EH (cell line): ENCODE measurements around the gene HTT.

Experiments used
- DNase-seq: peaks from one replicate; pipeline ENCODE4 v3.0.0-alpha.2; 2015; ENCODE audit warnings: low read depth

Gene HTT

DNA sequence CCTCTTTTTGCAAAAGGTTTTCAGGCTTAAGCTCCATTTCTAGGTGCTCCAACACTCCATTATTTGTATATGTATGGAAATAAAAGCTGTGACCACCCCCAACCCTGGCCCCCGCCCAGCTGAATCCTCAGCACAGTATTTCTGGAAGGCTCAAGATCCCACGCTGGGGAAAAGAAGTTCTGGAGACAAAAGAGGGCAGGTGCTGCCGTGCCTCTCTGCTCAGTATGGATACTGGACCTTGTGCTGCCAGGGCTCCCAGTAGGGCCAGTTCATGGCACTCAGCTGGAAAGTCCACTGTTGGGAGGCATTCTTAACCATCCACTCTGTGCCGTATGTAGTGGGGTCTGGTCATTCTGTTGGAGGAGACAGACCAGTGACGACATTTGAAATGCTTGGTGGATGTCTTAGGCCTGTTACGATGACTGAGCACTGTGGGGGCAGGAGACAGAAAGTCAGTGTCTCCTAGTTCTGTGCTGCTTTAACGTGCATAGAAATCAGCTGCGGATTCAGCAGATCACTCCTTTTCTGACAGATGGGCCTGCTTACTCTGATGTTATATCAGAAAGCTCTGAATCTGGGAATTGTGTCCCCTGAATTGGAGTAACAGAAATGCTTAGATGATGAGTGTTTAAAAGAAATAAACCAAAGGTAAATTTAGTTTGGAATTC lies 126.1 kb downstream of the HTT start:
- no peak for DNase-seq

DNA sequence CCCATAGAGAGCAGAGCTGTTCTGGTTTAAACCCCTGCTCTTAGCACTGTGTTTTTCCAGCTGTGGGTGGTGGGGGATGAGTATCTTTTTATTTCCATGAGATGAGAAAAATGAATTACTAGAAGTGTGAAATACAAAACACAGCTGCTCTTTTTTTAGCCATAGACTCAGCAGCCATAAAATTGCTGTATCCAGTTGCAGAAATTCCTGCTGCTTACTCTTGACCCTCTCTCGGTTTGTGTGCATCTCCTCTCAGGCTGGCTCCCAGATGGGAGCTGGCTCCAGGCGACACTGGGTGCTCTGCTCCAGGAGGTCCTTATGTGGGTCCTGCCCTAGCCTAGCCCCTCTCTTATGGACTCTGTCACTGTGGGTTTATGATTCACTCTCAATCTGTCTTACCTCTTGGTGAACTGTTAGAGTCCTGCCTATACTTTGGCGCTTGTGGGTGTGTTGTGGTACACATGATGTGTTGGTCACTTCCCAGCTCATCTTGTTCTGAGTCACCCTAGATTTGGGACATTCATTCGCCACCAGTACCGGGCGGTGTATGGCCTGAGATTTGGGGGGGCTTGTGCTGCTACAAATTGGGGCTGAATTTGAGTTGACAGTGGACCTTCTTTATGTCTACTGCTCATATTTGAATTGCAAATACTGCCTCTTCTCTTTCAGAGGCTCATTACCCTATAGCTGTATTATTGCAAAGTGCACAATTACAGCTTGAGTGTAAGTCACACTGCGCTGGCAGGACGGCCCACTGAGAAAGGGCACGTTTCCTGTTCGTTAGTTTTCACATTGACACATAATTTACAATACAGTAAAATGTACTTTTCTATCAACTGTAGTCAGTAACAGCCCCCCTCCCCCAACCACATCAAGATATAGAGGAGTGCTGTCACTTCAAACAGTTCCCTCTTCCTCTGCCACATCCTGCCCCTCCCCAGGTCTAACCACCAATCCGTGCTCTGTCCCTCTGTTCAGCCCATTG lies 127.5 kb downstream of the HTT start:
- peak; percentile 30 for DNase-seq

DNA sequence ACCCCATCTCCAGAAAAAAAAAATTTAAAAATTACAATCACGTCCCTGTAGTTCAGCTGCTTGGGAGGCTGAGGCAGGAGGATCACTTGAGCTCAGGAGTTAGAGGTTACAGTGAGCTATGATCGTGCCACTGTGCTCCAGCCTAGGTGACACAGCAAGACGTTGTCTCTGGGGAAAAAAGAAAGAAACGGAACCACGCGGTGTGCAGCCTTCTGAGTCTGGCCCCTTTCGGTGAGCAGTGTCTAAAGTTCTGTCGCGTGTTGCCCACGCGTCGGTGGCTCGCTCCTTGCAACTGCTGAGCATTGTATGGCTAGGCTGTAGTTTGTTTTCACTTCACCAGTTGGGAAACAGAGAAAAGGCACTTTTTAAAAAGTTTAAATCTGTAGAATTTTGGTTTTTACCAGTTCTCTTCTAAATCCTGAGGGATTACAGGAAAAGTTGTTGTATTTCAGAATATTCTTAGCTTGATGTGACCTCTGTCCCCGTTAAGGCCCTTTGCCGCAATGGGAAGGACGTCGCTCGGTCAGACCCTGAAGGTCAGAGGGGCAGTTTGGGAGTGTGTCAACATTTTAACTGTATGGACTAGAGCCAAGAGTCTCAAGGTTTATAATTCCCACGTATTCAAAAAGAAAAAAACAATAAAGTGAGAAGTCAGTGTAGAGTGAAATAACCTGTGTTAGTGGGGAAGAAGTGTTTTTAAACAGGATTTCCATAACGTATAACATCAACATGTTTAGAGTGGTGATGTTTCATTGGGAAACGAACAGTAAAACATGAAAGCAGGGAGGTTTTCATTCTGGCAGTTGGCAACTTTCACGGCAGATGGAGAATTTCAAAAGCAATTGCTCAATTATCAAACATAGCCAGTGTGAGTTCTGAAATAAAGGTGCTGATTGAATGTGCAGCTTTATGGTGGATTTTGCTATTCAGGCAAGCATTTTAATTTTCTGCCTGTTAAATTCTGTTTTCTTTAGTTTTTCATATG lies 128.6 kb downstream of the HTT start:
- DNase-seq: no peak

DNA sequence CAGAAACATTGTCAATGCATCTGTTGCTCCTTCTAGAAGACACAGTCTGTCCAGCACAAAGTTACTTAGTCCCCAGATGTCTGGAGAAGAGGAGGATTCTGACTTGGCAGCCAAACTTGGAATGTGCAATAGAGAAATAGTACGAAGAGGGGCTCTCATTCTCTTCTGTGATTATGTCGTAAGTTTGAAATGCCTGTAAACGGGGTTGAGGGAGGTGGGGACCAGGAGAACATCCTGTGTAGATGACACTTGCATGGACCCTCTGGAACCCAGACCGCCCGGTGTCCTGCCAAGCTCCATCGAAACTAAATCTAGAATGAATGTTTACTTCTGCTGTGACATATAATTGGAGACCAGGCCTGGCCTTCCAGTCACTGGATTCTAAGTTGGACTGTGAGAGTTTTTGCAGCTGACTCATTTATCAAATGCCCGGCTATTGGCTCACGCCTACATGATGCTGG lies 129.5 kb downstream of the HTT start:
- peak; percentile 76 for DNase-seq

DNA sequence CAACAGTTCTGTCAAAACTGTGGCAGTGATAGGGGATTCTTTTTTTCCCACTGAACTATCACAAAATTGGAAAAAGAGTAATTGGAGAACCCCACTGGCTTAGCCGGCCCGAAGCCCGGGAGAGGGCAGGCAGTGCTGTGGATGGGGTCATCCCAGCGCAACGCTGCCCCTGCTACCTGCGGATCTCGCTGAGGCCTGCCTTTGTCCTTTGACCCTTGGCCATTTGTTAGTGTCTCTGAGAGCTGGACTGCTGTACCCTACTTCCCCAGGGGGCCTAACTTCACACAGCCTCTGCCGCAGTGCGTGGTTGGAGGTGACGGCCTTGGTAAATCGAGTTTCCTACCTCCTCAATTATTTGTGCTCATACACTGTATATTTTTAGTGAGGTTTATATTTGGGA lies 131.5 kb downstream of the HTT start:
- no peak for DNase-seq

DNA sequence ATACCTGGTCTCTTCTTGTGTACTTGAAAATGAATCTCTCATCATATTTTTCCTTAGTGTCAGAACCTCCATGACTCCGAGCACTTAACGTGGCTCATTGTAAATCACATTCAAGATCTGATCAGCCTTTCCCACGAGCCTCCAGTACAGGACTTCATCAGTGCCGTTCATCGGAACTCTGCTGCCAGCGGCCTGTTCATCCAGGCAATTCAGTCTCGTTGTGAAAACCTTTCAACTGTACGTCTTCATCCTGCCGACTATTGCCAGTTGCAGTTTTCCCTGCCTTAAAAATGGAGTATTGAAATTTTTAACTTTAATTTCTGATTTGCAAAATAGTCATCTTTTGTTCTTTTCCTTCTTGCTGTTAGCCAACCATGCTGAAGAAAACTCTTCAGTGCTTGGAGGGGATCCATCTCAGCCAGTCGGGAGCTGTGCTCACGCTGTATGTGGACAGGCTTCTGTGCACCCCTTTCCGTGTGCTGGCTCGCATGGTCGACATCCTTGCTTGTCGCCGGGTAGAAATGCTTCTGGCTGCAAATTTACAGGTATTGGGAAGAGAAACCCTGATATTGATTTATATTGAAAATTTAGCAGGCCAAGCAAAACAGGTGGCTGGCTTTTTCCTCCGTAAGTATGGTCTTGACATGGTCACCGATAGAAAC lies 132.1 kb downstream of the HTT start:
- no peak for DNase-seq

DNA sequence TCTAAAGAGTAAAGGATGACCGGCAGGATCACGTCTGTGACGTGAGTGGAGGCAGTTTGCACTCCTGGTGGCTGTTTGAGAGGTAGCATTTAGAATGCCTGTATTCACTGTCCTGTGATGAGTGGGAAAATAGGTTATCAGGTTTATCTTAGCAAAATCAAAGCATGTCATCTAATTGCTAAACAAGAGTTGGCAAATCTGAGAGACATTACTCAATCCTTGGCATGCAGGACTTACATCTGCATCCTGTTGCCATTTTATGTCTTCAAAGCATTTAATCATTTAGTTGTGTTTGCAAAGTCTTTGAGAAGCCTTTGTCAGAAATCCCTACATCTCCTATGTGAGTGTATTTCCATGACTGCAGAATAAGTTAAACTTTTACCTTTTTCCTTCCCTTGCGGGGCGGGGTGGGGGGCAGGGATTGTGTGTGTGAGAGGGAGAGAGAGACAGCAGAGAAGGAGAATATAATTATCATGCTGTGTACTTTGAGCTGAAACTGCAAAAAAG lies 133.1 kb downstream of the HTT start:
- peak; percentile 61 for DNase-seq

DNA sequence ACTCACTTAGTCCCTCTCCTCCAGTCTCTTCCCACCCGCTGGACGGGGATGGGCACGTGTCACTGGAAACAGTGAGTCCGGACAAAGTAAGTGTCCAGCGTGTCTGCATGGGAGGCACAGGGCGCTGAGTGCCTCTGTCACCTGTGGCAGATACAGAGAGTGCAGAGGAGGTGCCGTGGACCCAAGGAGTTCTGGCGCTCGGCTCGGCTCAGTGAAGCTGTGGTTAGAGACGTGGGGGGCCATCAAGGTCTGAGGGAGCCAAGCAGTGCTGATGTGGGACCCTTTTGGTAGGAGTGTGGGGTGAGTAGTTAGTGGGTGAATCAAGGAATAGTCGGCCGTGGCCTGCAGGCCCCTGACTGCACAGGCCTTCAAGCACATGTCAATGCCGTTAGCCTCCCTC lies 134.3 kb downstream of the HTT start:
- no peak for DNase-seq

DNA sequence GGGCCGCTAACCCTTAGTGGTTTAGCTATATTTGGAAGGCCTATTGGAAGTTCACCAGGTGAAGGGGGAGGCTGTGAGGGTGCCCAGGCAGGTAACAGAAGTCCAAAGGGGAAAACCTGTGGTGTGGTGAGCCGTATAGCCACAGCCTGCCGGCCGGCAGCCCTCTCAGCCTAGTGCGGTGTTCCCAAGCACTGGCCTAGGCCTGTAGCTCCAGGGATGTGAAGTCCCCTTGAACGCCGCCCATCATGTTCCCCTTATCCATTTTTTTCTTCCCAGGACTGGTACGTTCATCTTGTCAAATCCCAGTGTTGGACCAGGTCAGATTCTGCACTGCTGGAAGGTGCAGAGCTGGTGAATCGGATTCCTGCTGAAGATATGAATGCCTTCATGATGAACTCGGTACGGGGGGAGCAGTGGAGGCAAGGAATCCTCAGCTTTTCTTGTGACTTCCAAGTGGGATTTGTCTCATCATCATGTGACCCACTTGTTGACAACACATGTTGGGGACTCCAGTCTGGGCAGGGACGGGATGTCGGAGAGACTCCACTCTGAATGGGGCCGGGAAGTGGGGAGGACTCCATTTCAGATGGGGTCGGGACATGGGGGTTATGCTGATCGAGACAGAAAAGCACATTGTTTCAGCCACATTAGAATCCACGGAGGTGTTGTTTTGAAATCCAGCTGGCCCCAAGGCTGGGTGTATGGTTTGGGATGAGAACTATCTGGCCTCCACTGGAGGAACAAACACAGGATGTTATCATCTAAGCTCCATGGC lies 135.3 kb downstream of the HTT start:
- DNase-seq: no peak

DNA sequence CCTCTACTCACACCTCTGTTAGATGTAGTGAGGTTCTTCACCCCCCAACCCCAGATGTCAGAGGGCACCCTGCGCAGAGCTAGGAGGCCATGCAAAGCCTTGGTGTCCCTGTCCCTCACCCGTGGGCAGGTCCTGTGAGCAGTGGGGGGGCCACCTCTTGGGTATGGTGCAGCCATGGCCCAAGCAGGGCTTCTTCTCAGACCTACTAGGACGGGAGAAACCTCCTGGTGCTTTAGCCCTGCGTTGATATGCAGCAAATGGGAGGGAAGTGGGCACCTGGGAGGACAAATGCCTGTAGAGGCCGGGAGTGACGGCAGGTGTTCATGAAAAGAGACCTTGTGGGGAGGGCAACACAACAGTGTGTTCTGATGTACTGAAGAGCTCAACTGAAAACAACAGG lies 136.0 kb downstream of the HTT start:
- DNase-seq: no peak

DNA sequence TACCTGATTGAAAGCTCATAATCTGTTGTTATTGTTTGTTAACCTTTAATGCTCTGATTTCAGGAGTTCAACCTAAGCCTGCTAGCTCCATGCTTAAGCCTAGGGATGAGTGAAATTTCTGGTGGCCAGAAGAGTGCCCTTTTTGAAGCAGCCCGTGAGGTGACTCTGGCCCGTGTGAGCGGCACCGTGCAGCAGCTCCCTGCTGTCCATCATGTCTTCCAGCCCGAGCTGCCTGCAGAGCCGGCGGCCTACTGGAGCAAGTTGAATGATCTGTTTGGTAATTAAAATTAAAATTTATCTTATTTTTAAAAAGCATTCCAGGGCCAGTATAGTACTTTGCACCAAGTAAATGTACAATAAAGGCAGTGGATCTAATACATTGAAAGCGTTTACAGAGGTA lies 137.4 kb downstream of the HTT start:
- no peak for DNase-seq

DNA sequence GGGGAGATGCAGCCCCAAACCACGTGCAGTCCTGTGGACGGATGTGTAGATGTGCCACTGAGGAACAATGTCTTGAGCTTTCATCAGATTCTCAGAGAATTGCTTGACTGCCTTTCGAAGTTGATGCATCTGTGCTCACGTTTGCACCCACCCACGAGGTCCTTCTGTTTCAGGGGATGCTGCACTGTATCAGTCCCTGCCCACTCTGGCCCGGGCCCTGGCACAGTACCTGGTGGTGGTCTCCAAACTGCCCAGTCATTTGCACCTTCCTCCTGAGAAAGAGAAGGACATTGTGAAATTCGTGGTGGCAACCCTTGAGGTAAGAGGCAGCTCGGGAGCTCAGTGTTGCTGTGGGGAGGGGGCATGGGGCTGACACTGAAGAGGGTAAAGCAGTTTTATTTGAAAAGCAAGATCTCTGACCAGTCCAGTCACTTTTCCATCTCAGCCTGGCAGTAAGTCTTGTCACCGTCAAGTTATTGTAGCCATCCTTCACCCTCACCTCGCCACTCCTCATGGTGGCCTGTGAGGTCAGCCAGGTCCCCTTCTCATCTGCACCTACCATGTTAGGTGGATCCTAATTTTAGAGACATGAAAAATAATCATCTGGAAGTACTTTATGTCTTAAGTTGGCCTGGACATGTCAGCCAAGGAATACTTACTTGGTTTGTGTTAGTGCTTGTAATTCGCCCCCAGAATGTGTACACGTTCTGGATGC lies 138.1 kb downstream of the HTT start:
- DNase-seq: no peak

DNA sequence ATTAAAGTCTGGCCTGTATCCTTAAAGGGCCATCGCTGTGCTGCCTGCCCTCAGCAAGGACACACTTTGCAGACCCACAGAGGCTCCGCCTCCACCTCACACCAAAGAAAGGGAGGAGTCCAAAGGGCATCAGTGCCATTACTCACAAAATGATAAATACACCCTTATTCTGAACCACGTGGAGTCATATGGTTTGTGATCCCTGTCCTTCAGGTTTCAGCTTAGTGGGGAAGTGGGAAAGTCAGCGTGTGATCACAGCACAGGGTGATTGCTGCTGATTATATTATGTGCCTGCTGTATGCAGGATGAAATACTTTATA lies 138.6 kb downstream of the HTT start:
- DNase-seq: no peak

DNA sequence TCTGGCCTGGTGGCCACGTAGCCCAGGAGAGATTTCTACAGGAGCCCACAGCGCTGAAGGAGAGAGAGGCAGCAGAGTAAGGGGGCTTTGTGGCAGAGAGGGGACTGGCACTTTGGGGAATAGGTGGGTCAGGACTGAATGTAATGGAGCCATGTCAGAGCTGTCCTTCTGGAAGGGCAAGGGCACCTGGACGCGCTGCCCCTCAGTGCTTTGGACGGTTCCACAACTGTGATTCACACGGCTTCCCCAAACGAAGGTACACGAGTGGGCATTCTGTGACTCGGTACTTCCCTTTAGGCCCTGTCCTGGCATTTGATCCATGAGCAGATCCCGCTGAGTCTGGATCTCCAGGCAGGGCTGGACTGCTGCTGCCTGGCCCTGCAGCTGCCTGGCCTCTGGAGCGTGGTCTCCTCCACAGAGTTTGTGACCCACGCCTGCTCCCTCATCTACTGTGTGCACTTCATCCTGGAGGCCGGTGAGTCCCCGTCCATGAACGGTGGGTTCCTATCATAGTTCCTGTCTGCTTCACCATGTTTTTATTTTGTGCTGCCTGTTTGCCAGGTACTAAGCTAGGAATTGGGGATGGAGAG lies 139.3 kb downstream of the HTT start:
- DNase-seq: no peak

DNA sequence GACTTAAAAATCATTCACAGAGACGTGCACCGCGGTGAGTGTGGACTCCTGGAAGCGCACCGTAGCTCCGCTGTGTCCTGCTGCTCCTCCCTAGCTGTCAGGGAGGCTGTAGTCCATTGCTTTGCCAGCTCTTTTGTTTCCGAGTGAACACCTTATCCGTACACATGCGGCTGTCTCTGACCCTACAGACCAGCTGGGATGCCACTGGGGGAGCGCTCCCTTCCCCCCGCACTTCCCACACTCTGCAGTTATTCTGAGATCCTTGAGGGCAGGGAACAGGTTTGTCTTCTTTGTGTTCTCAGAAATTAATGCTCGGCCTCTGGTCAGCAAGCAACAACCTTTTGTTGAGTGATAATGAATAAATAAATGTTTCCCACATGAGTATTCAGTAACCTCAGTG lies 140.8 kb downstream of the HTT start:
- DNase-seq: no peak

DNA sequence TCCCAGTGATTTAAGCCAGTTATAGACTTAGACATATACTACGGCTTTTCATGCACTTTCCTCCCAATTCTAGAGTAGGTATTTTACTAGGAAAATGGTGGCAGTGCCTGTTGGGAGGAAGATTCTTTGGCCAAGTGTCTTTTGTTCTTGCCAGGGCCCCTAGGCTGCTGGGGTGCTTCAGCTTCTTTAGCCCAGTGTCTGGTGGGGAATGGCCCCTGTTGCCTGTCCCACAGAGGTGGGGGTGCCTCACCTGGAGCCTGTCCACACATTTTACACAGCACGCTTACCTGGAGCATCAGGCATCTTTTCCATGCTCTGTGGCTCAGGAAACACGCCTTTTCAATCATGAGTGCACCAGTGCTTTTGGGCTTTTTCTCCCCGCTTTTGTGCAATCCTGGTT lies 141.3 kb downstream of the HTT start:
- no peak for DNase-seq

DNA sequence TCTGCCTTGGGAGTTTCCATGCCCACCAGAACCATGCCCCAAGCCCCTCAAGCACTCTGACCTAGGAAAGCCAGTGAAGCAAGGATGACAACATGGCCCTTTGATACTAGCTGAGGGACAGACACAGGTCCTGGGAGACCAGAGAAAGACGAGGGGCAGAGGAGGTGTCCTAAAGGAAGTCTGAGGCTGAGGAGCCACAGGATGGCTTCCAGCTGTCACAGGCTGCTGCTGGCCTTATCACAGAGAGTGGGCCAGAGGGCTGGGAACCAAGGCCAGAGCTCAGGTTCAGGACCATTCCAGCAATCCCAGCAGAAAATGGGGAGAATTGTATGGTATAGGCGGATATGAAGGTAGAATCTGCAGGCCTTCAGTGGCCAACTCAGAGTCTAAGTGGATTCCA lies 142.8 kb downstream of the HTT start:
- DNase-seq: no peak

DNA sequence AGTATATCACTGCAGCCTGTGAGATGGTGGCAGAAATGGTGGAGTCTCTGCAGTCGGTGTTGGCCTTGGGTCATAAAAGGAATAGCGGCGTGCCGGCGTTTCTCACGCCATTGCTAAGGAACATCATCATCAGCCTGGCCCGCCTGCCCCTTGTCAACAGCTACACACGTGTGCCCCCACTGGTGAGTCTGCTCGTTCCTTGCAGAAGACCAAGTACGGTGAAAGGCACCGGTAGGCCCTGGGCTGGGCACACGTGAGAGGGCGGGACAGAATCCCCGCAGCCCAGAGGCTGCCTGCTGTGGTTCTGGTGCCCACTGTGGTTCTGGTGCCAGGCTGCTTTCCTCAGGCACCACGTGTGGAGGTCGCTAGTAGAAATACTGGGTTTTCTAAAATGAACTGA lies 143.3 kb downstream of the HTT start:
- no peak for DNase-seq
